Vagina (tissue), 2 donors: Measurements from ENCODE around the gene TBC1D13. TPM values are rescaled to one million over a fixed set of nuclear protein-coding genes. Genes with fewer than 3 reads are reported as not detected.
"Not testable (repeated sequence)": the region's sequence is repeated elsewhere in the genome, so short reads cannot be mapped to it uniquely, and the experiment has no call there.

Experiments used
- DNase-seq, 2 donors: peaks; one replicate each; pipeline ENCODE4 v3.0.0-alpha.2; 2017; ENCODE audit errors: extremely low spot score in 2 of 2
- H3K27ac ChIP-seq: fragments of 200-600 bp; sonication (generic); one replicate; pipeline ENCODE4 v1.5.1; 2019
- H3K27me3 ChIP-seq: fragments of 200-600 bp; sonication (generic); one replicate; pipeline ENCODE4 v1.5.1; 2019
- H3K36me3 ChIP-seq, 2 donors: fragments of 200-600 bp; sonication (generic); one replicate each; pipeline ENCODE4 v1.5.1; 2017 to 2019
- H3K4me1 ChIP-seq: fragments of 200-600 bp; sonication (generic); one replicate; pipeline ENCODE4 v1.5.1; 2019
- H3K4me3 ChIP-seq, 2 donors: fragments of 200-600 bp; sonication (generic); 1 replicate in 1 of 2; 2 replicates in 1 of 2; pipeline ENCODE4 v1.5.1; 2016 to 2019
- H3K9me3 ChIP-seq: fragments of 200-600 bp; sonication (generic); one replicate; pipeline ENCODE4 v1.5.1; 2019
- CTCF ChIP-seq, 3 experiments: fragments of 450-650 bp in 2 of 3; fragments of 200-600 bp in 1 of 3; sonication (generic) in 1 of 3; IDR thresholded peaks; one replicate each; pipeline ENCODE4 v1.5.1; 2017 to 2019; ENCODE audit warnings: antibody characterized with exemption in 3 of 3, mild to moderate bottlenecking in 2 of 3, moderate library complexity in 2 of 3
- POLR2A ChIP-seq, 2 donors: fragments of 450-650 bp; IDR thresholded peaks; one replicate each; pipeline ENCODE4 v1.6.1; 2017; ENCODE audit warnings: antibody characterized with exemption in 2 of 2, mild to moderate bottlenecking in 2 of 2, moderate library complexity in 2 of 2
- POLR2AphosphoS5 ChIP-seq, 2 donors: sonication (generic); formaldehyde crosslinking; IDR thresholded peaks; one replicate each; pipeline ENCODE4 v1.9.0; 2017; ENCODE audit warnings: antibody characterized with exemption in 2 of 2, mild to moderate bottlenecking in 2 of 2, low read depth in 1 of 2; ENCODE audit not compliant: insufficient read depth in 1 of 2
- intact Hi-C: fragments of 100-400 bp; cut with DNase I; formaldehyde crosslinking; loops from one replicate; pipeline ENCODE4 v1.15.1; 2023
- total RNA-seq: library from RNA; depleted of rRNA; stranded (reverse); fragments of >200 nt; gene quantifications from one replicate; pipeline ENCODE4 v1.2.3, GENCODE V29; 2016

Gene TBC1D13
- total RNA-seq, 1 donor from 2014 or later = 11.0 TPM

- Histone ChIP-seq H3K27ac (no peak overlapping the region), H3K9me3 (no peaks in the 10 kb centered on the region), H3K36me3 (peaks cover 0 to 8% of the 10 kb centered on the region in 2 donors), H3K4me1 (no peaks in the 10 kb centered on the region), H3K4me3 (no peak overlapping the region), H3K27me3 (no peaks in the 10 kb centered on the region)
- DNase-seq = no peak
- TF ChIP-seq POLR2A (IDR thresholded peaks at IDR 0.05) (no peak), POLR2AphosphoS5 (IDR thresholded peaks at IDR 0.05; ENCODE audit: insufficient read depth in 1 of 2, low read depth in 1 of 2) (no peak), CTCF (IDR thresholded peaks at IDR 0.05) (no peak)
- intact Hi-C loops = no loop called here
These were observed 53.5 kb downstream of the TBC1D13 start for GRCh38 chr9:128840524-128840923.

- peaks cover 5% of the 10 kb centered on the region for H3K4me1 ChIP-seq
- no peaks in the 10 kb centered on the region for H3K9me3 ChIP-seq
- no peak overlapping the region for H3K4me3 ChIP-seq
- no peak overlapping the region for H3K27ac ChIP-seq
- TF ChIP-seq CTCF (IDR thresholded peaks at IDR 0.05) = no peak
- no peak for TF ChIP-seq POLR2A (IDR thresholded peaks at IDR 0.05)
- no peak for TF ChIP-seq POLR2AphosphoS5 (IDR thresholded peaks at IDR 0.05; ENCODE audit: insufficient read depth in 1 of 2, low read depth in 1 of 2)
- H3K36me3 ChIP-seq = peaks cover 0 to 8% of the 10 kb centered on the region in 2 donors
- intact Hi-C loops = no loop called here
- no peaks in the 10 kb centered on the region for H3K27me3 ChIP-seq
- DNase-seq = no peak
These were observed 54.8 kb downstream of the TBC1D13 start for GRCh38 chr9:128841694-128842492.

GRCh38 chr9:128843171-128843570, 56.1 kb downstream of the TBC1D13 start:
- H3K36me3 ChIP-seq, H3K4me1 ChIP-seq, H3K4me3 ChIP-seq, H3K9me3 ChIP-seq, intact Hi-C loops, H3K27ac ChIP-seq, H3K27me3 ChIP-seq, DNase-seq: not testable (repeated sequence)

DNA sequence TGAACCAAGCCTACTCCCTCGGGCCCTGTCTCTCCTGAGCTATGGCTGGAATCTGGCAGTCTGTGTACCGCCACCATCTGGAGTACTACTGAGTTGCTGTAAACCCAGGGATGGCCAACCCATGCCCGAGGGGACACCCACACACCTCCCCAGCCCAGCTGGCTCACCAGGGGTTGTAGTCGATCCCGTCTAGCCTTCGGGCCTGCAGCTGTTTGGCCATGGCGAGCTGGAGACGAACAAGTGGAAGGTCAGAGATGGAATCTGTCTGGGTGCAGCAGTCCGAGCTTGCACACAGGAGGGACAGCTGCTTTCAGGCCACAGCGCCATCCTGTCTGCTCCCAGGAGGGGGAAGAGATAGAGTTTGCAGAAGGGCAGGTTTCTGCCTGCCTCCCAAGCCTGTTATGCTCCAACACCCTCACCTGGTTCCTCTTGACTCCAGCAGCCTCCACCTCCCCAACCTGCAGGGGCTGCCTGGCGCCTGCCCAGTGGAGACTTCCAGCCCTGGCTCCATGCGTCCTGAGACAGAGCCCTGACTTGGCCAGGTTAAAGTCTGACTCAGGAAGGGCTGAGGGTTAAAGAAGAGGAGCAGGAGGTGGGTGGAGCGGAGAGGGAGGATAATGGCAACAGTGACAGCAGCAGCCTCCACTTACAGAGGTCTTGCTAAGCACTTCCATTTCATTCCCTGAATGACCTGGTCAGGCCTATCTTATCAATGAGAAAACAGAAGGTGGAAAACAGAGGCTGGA, 58.3 kb downstream of the TBC1D13 start:
- DNase-seq = no peak
- Histone ChIP-seq H3K36me3 (peaks cover 0 to 8% of the 10 kb centered on the region in 2 donors), H3K4me1 (peaks cover 5% of the 10 kb centered on the region), H3K4me3 (no peak overlapping the region), H3K27me3 (no peaks in the 10 kb centered on the region), H3K9me3 (no peaks in the 10 kb centered on the region), H3K27ac (no peak overlapping the region)
- no peak for TF ChIP-seq POLR2AphosphoS5 (IDR thresholded peaks at IDR 0.05; ENCODE audit: insufficient read depth in 1 of 2, low read depth in 1 of 2)
- no peak for TF ChIP-seq POLR2A (IDR thresholded peaks at IDR 0.05)
- no peak for TF ChIP-seq CTCF (IDR thresholded peaks at IDR 0.05)
- intact Hi-C loops = no loop called here

DNA sequence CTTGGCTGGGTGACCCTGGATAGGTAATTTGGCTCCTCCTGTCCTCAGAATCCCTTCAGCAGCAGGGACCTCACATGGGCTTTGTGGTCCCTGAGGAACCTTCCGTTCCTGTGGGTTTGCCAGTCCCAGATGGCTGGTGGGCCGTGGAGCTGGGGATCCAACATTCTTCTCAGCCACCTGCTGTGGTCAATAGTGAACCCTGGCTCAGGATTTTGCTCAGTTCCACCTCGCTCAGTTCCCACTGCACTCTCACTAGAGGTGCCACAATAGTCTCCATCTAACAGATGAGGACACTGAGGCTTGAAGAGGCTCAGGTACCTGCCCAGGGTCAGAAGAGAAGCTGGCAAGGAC, 59.6 kb downstream of the TBC1D13 start:
- no peak overlapping the region for H3K4me3 ChIP-seq
- H3K36me3 ChIP-seq = peaks cover 0 to 8% of the 10 kb centered on the region in 2 donors
- intact Hi-C loops = no loop called here
- H3K27ac ChIP-seq = no peak overlapping the region
- no peaks in the 10 kb centered on the region for H3K27me3 ChIP-seq
- H3K9me3 ChIP-seq = no peaks in the 10 kb centered on the region
- peaks cover 5% of the 10 kb centered on the region for H3K4me1 ChIP-seq
- no peak for TF ChIP-seq POLR2A (IDR thresholded peaks at IDR 0.05)
- no peak for TF ChIP-seq POLR2AphosphoS5 (IDR thresholded peaks at IDR 0.05; ENCODE audit: insufficient read depth in 1 of 2, low read depth in 1 of 2)
- TF ChIP-seq CTCF (IDR thresholded peaks at IDR 0.05) = no peak
- DNase-seq = no peak
